HCT116 (cell line): ENCODE results near the gene MTUS2. TPM values are rescaled to one million over a fixed set of nuclear protein-coding genes. Genes with fewer than 3 reads are reported as not detected.

ENCODE experiments used
- ATAC-seq: fragments of 200-7000 bp; cut with Tn5 transposase; 2 replicates; pipeline ENCODE4 v1.9.1; 2020; ENCODE audit warnings: mild to moderate bottlenecking, moderate library complexity
- BruUV-seq: library from RNA; stranded (reverse); fragments of 400-500 nt; replicated peaks from 2 replicates; lab custom pipeline; 2021; lab: Mats Ljungman, UMichigan
- CTCF ChIA-PET: fragments of 300-600 bp; sonication (Branson Sonifier 250); formaldehyde crosslinking; loops from one replicate; lab custom pipeline; 2021; ENCODE audit warnings: antibody characterized with exemption; lab: Charles Lee
- POLR2A ChIA-PET: fragments of 300-600, 350-600 bp; sonication (Branson Sonifier 250); formaldehyde crosslinking; loops from one replicate; lab custom pipeline; 2021; ENCODE audit warnings: antibody characterized with exemption; lab: Charles Lee
- RAD21 ChIA-PET, 2 experiments: fragments of 300-600 bp; sonication (Branson Sonifier 250); formaldehyde crosslinking; loops; one replicate each; lab custom pipeline; 2023; ENCODE audit warnings: low total read pairs in 2 of 2; ENCODE audit not compliant: uncharacterized antibody in 2 of 2, unreplicated experiment in 2 of 2, low non-redundant PET in 1 of 2; lab: Charles Lee
- DNase-seq: peaks from one replicate; pipeline ENCODE4 v3.0.0-alpha.2; 2010; ENCODE audit warnings: low read depth, low spot score
- H2AFZ ChIP-seq: fragments of 200-600 bp; shearing (Covaris generic), sonication (generic); 2 replicates; pipeline ENCODE4 v1.6.1; 2017; ENCODE audit warnings: low read depth, mixed run types, mixed read lengths, antibody characterized with exemption, low read length; ENCODE audit not compliant: poor library complexity, severe bottlenecking
- H3K27ac ChIP-seq: 2 replicates; pipeline ENCODE4 v1.5.1; 2012; ENCODE audit warnings: low read depth, low read length
- H3K27me3 ChIP-seq: fragments of 200-600 bp; sonication (generic); 2 replicates; pipeline ENCODE4 v1.6.1; 2016; ENCODE audit warnings: mixed run types, low read length, mixed read lengths; ENCODE audit not compliant: insufficient read depth
- H3K36me3 ChIP-seq, 2 experiments: fragments of 200-500 bp in 1 of 2; fragments of 200-600 bp in 1 of 2; sonication (Bioruptor generic) in 1 of 2; sonication (generic) in 1 of 2; 2 replicates each; pipeline versions ENCODE4 v1.5.1 to v1.6.1; 2014 to 2016; ENCODE audit warnings: low read length in 2 of 2, inconsistent platforms in 1 of 2, mixed read lengths in 1 of 2, mixed run types in 1 of 2; ENCODE audit not compliant: insufficient read depth in 2 of 2, control insufficient read depth in 1 of 2
- H3K4me1 ChIP-seq, 2 experiments: fragments of 200-600 bp in 1 of 2; sonication (generic) in 1 of 2; 2 replicates each; pipeline versions ENCODE4 v1.5.1 to v1.6.1; 2012 to 2017; ENCODE audit warnings: low read length in 2 of 2, inconsistent platforms in 1 of 2, mild to moderate bottlenecking in 1 of 2, mixed read lengths in 1 of 2, mixed run types in 1 of 2, moderate library complexity in 1 of 2; ENCODE audit not compliant: insufficient read depth in 2 of 2, control insufficient read depth in 1 of 2
- H3K4me2 ChIP-seq: fragments of 200-600 bp; sonication (generic); 2 replicates; pipeline ENCODE4 v1.6.1; 2017; ENCODE audit warnings: mixed run types, low read length, mixed read lengths
- H3K4me3 ChIP-seq, 2 experiments: fragments of 200-600 bp in 1 of 2; sonication (generic) in 1 of 2; replicated peaks in 1 of 2; 2 replicates each; pipeline ENCODE4 v1.5.1; 2011 to 2016; ENCODE audit warnings: low read length in 2 of 2, control low read depth in 1 of 2, low read depth in 1 of 2, mild to moderate bottlenecking in 1 of 2, mixed read lengths in 1 of 2, mixed run types in 1 of 2
- H3K79me2 ChIP-seq: fragments of 200-600 bp; sonication (generic); 2 replicates; pipeline ENCODE4 v1.6.1; 2017; ENCODE audit warnings: mild to moderate bottlenecking, mixed run types, low read length, moderate library complexity, mixed read lengths; ENCODE audit not compliant: insufficient read depth
- H3K9ac ChIP-seq: fragments of 200-600 bp; sonication (generic); 2 replicates; pipeline ENCODE4 v1.6.1; 2016; ENCODE audit warnings: low read length, mixed read lengths
- H3K9me2 ChIP-seq: fragments of 200-600 bp; sonication (generic), shearing (Covaris generic); 2 replicates; pipeline ENCODE4 v1.6.1; 2017; ENCODE audit warnings: mixed run types, mild to moderate bottlenecking, moderate library complexity; ENCODE audit not compliant: insufficient read depth
- H3K9me3 ChIP-seq, 2 experiments: fragments of 200-500 bp in 1 of 2; fragments of 200-600 bp in 1 of 2; sonication (Bioruptor generic) in 1 of 2; sonication (generic) in 1 of 2; 2 replicates each; pipeline ENCODE4 v1.6.1; 2014 to 2017; ENCODE audit warnings: low read length in 2 of 2, mixed read lengths in 2 of 2, inconsistent platforms in 1 of 2, low read depth in 1 of 2, mild to moderate bottlenecking in 1 of 2, mixed run types in 1 of 2, moderate library complexity in 1 of 2; ENCODE audit not compliant: control insufficient read depth in 1 of 2, insufficient read depth in 1 of 2
- H4K20me1 ChIP-seq: fragments of 200-600 bp; sonication (generic), shearing (Covaris generic); 2 replicates; pipeline ENCODE4 v1.6.1; 2017; ENCODE audit warnings: mixed run types, mild to moderate bottlenecking, moderate library complexity; ENCODE audit not compliant: insufficient read depth
- CBX3 ChIP-seq: IDR thresholded peaks from 2 replicates; pipeline ENCODE4 v1.6.1; 2012; ENCODE audit warnings: low read depth
- CEBPB ChIP-seq: IDR thresholded peaks from 2 replicates; pipeline ENCODE4 v1.6.1; 2012; ENCODE audit warnings: low read depth
- EGR1 ChIP-seq: IDR thresholded peaks from 2 replicates; pipeline ENCODE4 v1.6.1; 2012; ENCODE audit warnings: low read depth
- FOSL1 ChIP-seq: IDR thresholded peaks from 2 replicates; pipeline ENCODE4 v1.6.1; 2012; ENCODE audit warnings: low read depth
- POLR2A ChIP-seq: IDR thresholded peaks from 2 replicates; pipeline ENCODE4 v1.7.0; 2011; ENCODE audit warnings: borderline replicate concordance; ENCODE audit not compliant: insufficient read depth, insufficient read length; ENCODE audit errors: extremely low read depth
- POLR2AphosphoS5 ChIP-seq: IDR thresholded peaks from 2 replicates; pipeline ENCODE4 v1.6.1; 2011; ENCODE audit warnings: mild to moderate bottlenecking, low read depth, low read length, moderate library complexity
- RAD21 ChIP-seq: IDR thresholded peaks from 2 replicates; pipeline ENCODE4 v1.6.1; 2012; ENCODE audit warnings: low read depth, mild to moderate bottlenecking
- SRF ChIP-seq: IDR thresholded peaks from 2 replicates; pipeline ENCODE4 v1.6.1; 2012; ENCODE audit warnings: low read depth
- YY1 ChIP-seq: IDR thresholded peaks from 2 replicates; pipeline ENCODE4 v1.6.1; 2011; ENCODE audit warnings: low read length, low read depth, moderate library complexity, mild to moderate bottlenecking; ENCODE audit not compliant: insufficient replicate concordance; ENCODE audit errors: extremely low read depth
- ZBTB33 ChIP-seq: IDR thresholded peaks from 2 replicates; pipeline ENCODE4 v1.6.1; 2011; ENCODE audit warnings: mild to moderate bottlenecking, low read length, moderate library complexity; ENCODE audit not compliant: insufficient replicate concordance; ENCODE audit errors: extremely low read depth
- ZFX ChIP-seq: fragments of 450-650 bp; IDR thresholded peaks from 2 replicates; pipeline ENCODE4 v1.6.1; 2017
- ZNF274 ChIP-seq: fragments of 200-500 bp; sonication (Bioruptor generic); IDR thresholded peaks from 2 replicates; pipeline ENCODE4 v1.6.1; 2014; ENCODE audit warnings: mild to moderate bottlenecking, low read depth, low read length, inconsistent platforms
- intact Hi-C: fragments of 100-400 bp; cut with micrococcal nuclease; formaldehyde crosslinking; loops from 2 replicates; pipeline ENCODE4 v1.10.0; 2022
- total RNA-seq: library from RNA; stranded (reverse); gene quantifications from one replicate; pipeline ENCODE4 v1.2.1, GENCODE V29; 2021; ENCODE audit not compliant: unreplicated experiment
- TF ChIP-seq, protein P1 (sequence below): IDR thresholded peaks from 2 replicates; pipeline ENCODE4 v1.6.1; 2012

The MTUS2 gene
- total RNA-seq, 1 experiment from 2014 or later: 0.02 TPM

GRCh38 chr13:29021717-29022116, 201.6 kb downstream of the MTUS2 start (continued):
- TF ChIP-seq EGR1 (no peak), YY1 (no peak)
- TF ChIP-seq, all 23 proteins: peak for 0

GRCh38 chr13:29022410-29022809, 202.3 kb downstream of the MTUS2 start:
- RAD21 ChIA-PET: no interaction called here
- no peak for TF ChIP-seq CEBPB
- no peak for TF ChIP-seq FOSL1
- TF ChIP-seq RAD21: no peak
- no peak for TF ChIP-seq POLR2AphosphoS5
- no peak for TF ChIP-seq ZBTB33
- TF ChIP-seq ZFX: no peak
- TF ChIP-seq, protein P1, sequence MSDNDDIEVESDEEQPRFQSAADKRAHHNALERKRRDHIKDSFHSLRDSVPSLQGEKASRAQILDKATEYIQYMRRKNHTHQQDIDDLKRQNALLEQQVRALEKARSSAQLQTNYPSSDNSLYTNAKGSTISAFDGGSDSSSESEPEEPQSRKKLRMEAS: no peak
- no peak for TF ChIP-seq CBX3
- no peak for TF ChIP-seq POLR2A
- no peak for TF ChIP-seq ZNF274
- TF ChIP-seq YY1: no peak
- no peak for TF ChIP-seq SRF
- TF ChIP-seq, all 23 proteins: peak for 0
- ATAC-seq (no peak), DNase-seq (no peak)
- POLR2A ChIA-PET: no interaction called here
- H3K27ac ChIP-seq: no peak overlapping the region
- 0 out of 2 replicates have a peak, but pooled peaks cover 9% of the 10 kb centered on the region for H3K27me3 ChIP-seq
- H3K4me2 ChIP-seq: no peak overlapping the region
- intact Hi-C loops: no loop called here
- H2AFZ ChIP-seq: no peak overlapping the region
- no peaks in the 10 kb centered on the region for H3K79me2 ChIP-seq
- no peaks in the 10 kb centered on the region for H3K9me3 ChIP-seq
- H3K9ac ChIP-seq: no peak overlapping the region
- no peaks in the 10 kb centered on the region for H4K20me1 ChIP-seq
- H3K4me3 ChIP-seq: no peak overlapping the region
- H3K36me3 ChIP-seq: no peaks in the 10 kb centered on the region
- CTCF ChIA-PET: no interaction called here
- no peaks in the 10 kb centered on the region for H3K4me1 ChIP-seq
- H3K9me2 ChIP-seq: no peaks in the 10 kb centered on the region
- BruUV-seq: no TSS peak
